GM23248 (cell line): ENCODE data around the gene UBE2G1. TPM values are rescaled to one million over a fixed set of nuclear protein-coding genes. Genes with fewer than 3 reads are reported as not detected.
A peak's percentile ranks its signal among the peaks of the same experiment; 100 is the strongest.

Source experiments
- DNase-seq: peaks from one replicate; pipeline ENCODE4 v3.0.0-alpha.2; 2015
- H2AFZ ChIP-seq: fragments of 200-600 bp; sonication (generic); 2 replicates; pipeline ENCODE4 v1.6.1; 2016; ENCODE audit warnings: antibody characterized with exemption
- H3F3A ChIP-seq: fragments of 200-600 bp; sonication (generic); 2 replicates; pipeline ENCODE4 v1.6.1; 2016; ENCODE audit warnings: mild to moderate bottlenecking, antibody characterized with exemption, mixed run types; ENCODE audit not compliant: insufficient read depth
- H3K27ac ChIP-seq: fragments of 200-600 bp; sonication (generic); 2 replicates; pipeline ENCODE4 v1.5.1; 2016; ENCODE audit warnings: mild to moderate bottlenecking
- H3K27me3 ChIP-seq: fragments of 200-600 bp; sonication (generic); replicated peaks from 2 replicates; pipeline ENCODE4 v1.6.1; 2016; ENCODE audit warnings: mild to moderate bottlenecking; ENCODE audit not compliant: insufficient read depth
- H3K36me3 ChIP-seq: fragments of 200-600 bp; sonication (generic); 2 replicates; pipeline ENCODE4 v1.6.1; 2016; ENCODE audit warnings: low read depth, mild to moderate bottlenecking
- H3K4me1 ChIP-seq: fragments of 200-600 bp; sonication (generic); 2 replicates; pipeline ENCODE4 v1.6.1; 2016; ENCODE audit warnings: mild to moderate bottlenecking; ENCODE audit not compliant: insufficient read depth
- H3K4me2 ChIP-seq: fragments of 200-600 bp; sonication (generic); one replicate; pipeline ENCODE4 v1.6.1; 2016; ENCODE audit warnings: mild to moderate bottlenecking; ENCODE audit not compliant: unreplicated experiment
- H3K4me3 ChIP-seq: fragments of 200-600 bp; sonication (generic); 2 replicates; pipeline ENCODE4 v1.5.1; 2016; ENCODE audit warnings: mild to moderate bottlenecking
- H3K79me2 ChIP-seq: fragments of 200-600 bp; sonication (generic); 2 replicates; pipeline ENCODE4 v1.6.1; 2016; ENCODE audit warnings: mild to moderate bottlenecking; ENCODE audit not compliant: insufficient read depth
- H3K9ac ChIP-seq: fragments of 200-600 bp; sonication (generic); 2 replicates; pipeline ENCODE4 v1.6.1; 2016; ENCODE audit warnings: mild to moderate bottlenecking
- H3K9me2 ChIP-seq: fragments of 200-600 bp; sonication (generic); 2 replicates; pipeline ENCODE4 v1.6.1; 2016; ENCODE audit warnings: mixed run types, mild to moderate bottlenecking, moderate library complexity; ENCODE audit not compliant: insufficient read depth
- H3K9me3 ChIP-seq: fragments of 200-600 bp; sonication (generic); one replicate; pipeline ENCODE4 v1.6.1; 2017; ENCODE audit warnings: low read depth
- H4K20me1 ChIP-seq: fragments of 200-600 bp; sonication (generic); 2 replicates; pipeline ENCODE4 v1.6.0; 2016; ENCODE audit not compliant: insufficient read depth
- EZH2 ChIP-seq: fragments of 200-600 bp; sonication (generic); IDR thresholded peaks from 2 replicates; pipeline ENCODE4 v1.6.1; 2018; ENCODE audit warnings: antibody characterized with exemption, mild to moderate bottlenecking; ENCODE audit not compliant: insufficient read depth, poor library complexity, severe bottlenecking
- EZH2phosphoT487 ChIP-seq: fragments of 200-600 bp; sonication (generic); IDR thresholded peaks from 2 replicates; pipeline ENCODE4 v1.6.1; 2018; ENCODE audit warnings: antibody characterized with exemption, moderate library complexity, mild to moderate bottlenecking, low read depth; ENCODE audit not compliant: insufficient read depth
- WGBS, 2 experiments: methylation state at CpG; one replicate each; pipeline ENCODE4 v1.1.6; 2015 to 2017; ENCODE audit warnings: low lambda C conversion rate in 2 of 2, low coverage in 1 of 2; ENCODE audit errors: missing lambda C conversion rate in 2 of 2; 5-methylcytosine and 5-hydroxymethylcytosine counted together
- in situ Hi-C: fragments of 300-500 bp; cut with MboI; formaldehyde crosslinking; loops from 2 replicates; pipeline ENCODE4 v1.15.0; 2020
- polyA plus RNA-seq: library from polyadenylated mRNA; unstranded; fragments of >200 nt; fragmentation: Nextera tagmentation; extraction: Ambion mirVana; gene quantifications from 2 replicates; pipeline ENCODE4 v1.2.1, GENCODE V29; 2016
- total RNA-seq: library from RNA; depleted of rRNA; stranded (reverse); fragments of >200 nt; shearing (Covaris generic); gene quantifications from 2 replicates; pipeline ENCODE4 v1.2.3, GENCODE V29; 2014; rRNA removed

Gene UBE2G1, protein sequence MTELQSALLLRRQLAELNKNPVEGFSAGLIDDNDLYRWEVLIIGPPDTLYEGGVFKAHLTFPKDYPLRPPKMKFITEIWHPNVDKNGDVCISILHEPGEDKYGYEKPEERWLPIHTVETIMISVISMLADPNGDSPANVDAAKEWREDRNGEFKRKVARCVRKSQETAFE
- total RNA-seq (37.8 and 39.2 TPM in 2 replicates), polyA plus RNA-seq (49.4 and 55.8 TPM in 2 replicates)

DNA sequence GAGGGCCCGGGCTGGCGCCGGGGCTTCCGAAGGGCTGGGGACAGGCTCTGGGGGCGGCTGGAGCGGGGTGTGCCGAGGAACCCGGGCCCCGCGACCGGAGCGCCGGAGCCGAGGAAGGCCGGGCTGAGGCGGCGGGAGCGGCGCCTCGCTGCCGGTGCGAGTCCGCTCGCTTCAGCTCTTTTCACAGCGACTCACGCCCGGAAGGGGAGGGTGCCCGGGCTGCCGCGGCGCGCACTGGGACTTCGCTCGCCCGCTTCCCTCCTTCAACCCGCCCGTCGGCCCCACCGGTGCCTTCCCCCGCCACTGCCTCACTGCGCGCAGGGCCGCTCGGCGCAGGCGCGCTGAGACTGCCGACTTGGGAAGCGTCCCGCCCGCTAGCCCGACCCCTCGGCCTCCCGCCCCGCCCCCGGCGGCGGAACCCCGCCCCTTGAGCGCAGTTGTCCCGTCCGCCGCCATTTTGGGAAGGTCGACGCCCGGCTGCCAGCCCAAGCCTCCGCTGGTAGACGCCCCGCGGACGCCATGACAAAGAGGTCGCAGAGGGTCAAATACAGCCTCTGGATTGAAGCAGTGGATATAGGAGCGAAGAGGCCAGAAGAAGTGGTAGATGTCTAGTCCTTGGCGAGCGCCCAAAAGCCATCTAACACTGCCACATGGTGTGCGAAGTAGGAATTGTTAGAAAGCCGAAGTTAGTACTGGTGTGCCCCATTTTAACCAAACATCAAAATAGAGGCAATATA is at the start of gene UBE2G1:
UBE2G1 (minus strand) TSS at position 349 of the 737 bp plus-strand sequence. CDS start 359 bp downstream, outside the sequence.
- H4K20me1 ChIP-seq = peaks cover 4% of the 10 kb centered on the region; the same call in 1 of the 2 replicates
- H3K27me3 ChIP-seq = no peaks in the 10 kb centered on the region
- peaks cover 45% of the 10 kb centered on the region for H3K79me2 ChIP-seq
- no peaks in the 10 kb centered on the region for H3K9me2 ChIP-seq
- H3K4me2 ChIP-seq = peak within 1 kb of the TSS; percentile 99
- H3F3A ChIP-seq = peaks cover 4% of the 10 kb centered on the region; the same call in 1 of the 2 replicates
- H3K4me1 ChIP-seq = 0 out of 2 replicates have a peak, but pooled peaks cover 3% of the 10 kb centered on the region
- WGBS, 2 experiments = 1 to 2% methylated on average over 14 to 44 of the region's 77 CpGs
- no peaks in the 10 kb centered on the region for H3K36me3 ChIP-seq
- no peaks in the 10 kb centered on the region for H3K9me3 ChIP-seq
- H2AFZ ChIP-seq = peak within 1 kb of the TSS; percentile 91
- in situ Hi-C loops = no loop called here
- no peak for TF ChIP-seq EZH2
- TF ChIP-seq EZH2phosphoT487 = no peak
- peak; percentile 98 for DNase-seq
- peak within 1 kb of the TSS; percentile 87 for H3K9ac ChIP-seq
- H3K27ac ChIP-seq = peak within 1 kb of the TSS; percentile 77
- peak within 1 kb of the TSS; percentile 82 for H3K4me3 ChIP-seq

GRCh38 chr17:4412933-4413831 is 46.7 kb upstream of the UBE2G1 start:
- Histone ChIP-seq H3K9ac (no peak overlapping the region), H3F3A (no peaks in the 10 kb centered on the region), H3K4me1 (no peaks in the 10 kb centered on the region), H3K9me2 (no peaks in the 10 kb centered on the region), H4K20me1 (no peaks in the 10 kb centered on the region), H3K27me3 (no peaks in the 10 kb centered on the region), H3K27ac (no peak overlapping the region), H2AFZ (peak overlapping the region; percentile 62), H3K4me2 (peak overlapping the region; percentile 41), H3K9me3 (no peaks in the 10 kb centered on the region), H3K4me3 (no peak overlapping the region; the same call in 1 of the 2 replicates), H3K79me2 (no peaks in the 10 kb centered on the region), H3K36me3 (no peaks in the 10 kb centered on the region)
- in situ Hi-C loops = loop anchor here (10.0 kb wide), 1 partner anchor 198 kb away; no protein-coding TSS in a partner anchor
- WGBS, 2 experiments = 26 to 37% methylated on average over 17 to 26 of the region's 27 CpGs
- TF ChIP-seq EZH2 = no peak
- TF ChIP-seq EZH2phosphoT487 = no peak
- DNase-seq = peak; percentile 93

GRCh38 chr17:4411201-4411600 is 44.7 kb upstream of the UBE2G1 start:
- H3K79me2 ChIP-seq = no peaks in the 10 kb centered on the region
- H3K9me2 ChIP-seq = no peaks in the 10 kb centered on the region
- H3K9me3 ChIP-seq = no peaks in the 10 kb centered on the region
- H3K27me3 ChIP-seq = no peaks in the 10 kb centered on the region
- no peak for DNase-seq
- H3K4me3 ChIP-seq = no peak overlapping the region
- TF ChIP-seq EZH2phosphoT487 (no peak), EZH2 (no peak)
- H3K4me1 ChIP-seq = no peaks in the 10 kb centered on the region
- H4K20me1 ChIP-seq = no peaks in the 10 kb centered on the region
- H3K27ac ChIP-seq = no peak overlapping the region
- H3K4me2 ChIP-seq = no peak overlapping the region
- no peak overlapping the region for H3K9ac ChIP-seq
- in situ Hi-C loops = loop anchor here (10.0 kb wide), 1 partner anchor 196 kb away; no protein-coding TSS in a partner anchor
- H3K36me3 ChIP-seq = no peaks in the 10 kb centered on the region
- H2AFZ ChIP-seq = no peak overlapping the region
- H3F3A ChIP-seq = no peaks in the 10 kb centered on the region
- WGBS, 2 experiments = 89 to 99% methylated on average over 3 of the region's 3 CpGs

DNA sequence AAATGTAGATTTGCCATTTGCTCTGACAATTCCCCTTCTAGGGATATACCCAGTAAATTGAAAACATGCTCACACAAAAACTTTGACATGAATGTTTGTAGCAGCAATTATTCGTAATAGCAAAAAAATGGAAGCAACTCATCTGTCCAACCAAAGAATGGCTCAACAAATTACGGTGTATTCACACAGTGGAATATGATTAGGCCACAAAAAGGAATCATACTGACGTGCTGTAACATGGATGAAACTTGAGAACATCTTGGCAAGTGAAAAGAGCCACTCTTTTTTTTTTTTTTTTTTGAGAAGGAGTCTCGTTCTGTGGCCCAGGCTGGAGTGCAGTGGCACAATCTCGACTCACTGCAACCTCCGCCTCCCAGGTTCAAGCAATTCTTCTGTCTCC is 43.2 kb upstream of the UBE2G1 start:
- WGBS, 2 experiments = 41 to 63% methylated on average over 5 to 6 of the region's 6 CpGs
- Histone ChIP-seq H3K4me2 (no peak overlapping the region), H3K9me2 (no peaks in the 10 kb centered on the region), H3K9me3 (no peaks in the 10 kb centered on the region), H3K27ac (no peak overlapping the region), H3K4me3 (no peak overlapping the region), H2AFZ (no peak overlapping the region), H3K79me2 (no peaks in the 10 kb centered on the region), H3K36me3 (no peaks in the 10 kb centered on the region), H3K9ac (no peak overlapping the region), H4K20me1 (no peaks in the 10 kb centered on the region), H3K4me1 (no peaks in the 10 kb centered on the region), H3F3A (no peaks in the 10 kb centered on the region), H3K27me3 (no peaks in the 10 kb centered on the region)
- peak; percentile 35 for DNase-seq
- no peak for TF ChIP-seq EZH2phosphoT487
- no peak for TF ChIP-seq EZH2
- in situ Hi-C loops = loop anchor here (10.0 kb wide), 1 partner anchor 195 kb away; no protein-coding TSS in a partner anchor
